Measurements from ENCODE around the gene HOXB2. TPM values are rescaled to one million over a fixed set of nuclear protein-coding genes. Genes with fewer than 3 reads are reported as not detected.

Gene HOXB2
- total and polyA plus RNA-seq, 2 experiments from 2014 or later = not detected

GRCh38 chr17:48505788-48506187 lies 39.1 kb downstream of the HOXB2 start (continued):
- TF ChIP-seq REST (IDR thresholded peaks at IDR 0.05; ENCODE audit: unreplicated experiment) (no peak), STAT1 (IDR thresholded peaks at IDR 0.05; ENCODE audit: unreplicated experiment) (no peak), CTCF (conservative IDR thresholded peaks at IDR 0.05; ENCODE audit: low read depth in 2 of 2) (no peak), ZNF331 (CRISPR knock-in tag; IDR thresholded peaks at IDR 0.05; ENCODE audit: low read depth) (no peak), JUNB (IDR thresholded peaks at IDR 0.05; ENCODE audit: unreplicated experiment) (no peak), CREB1 (CRISPR knock-in tag; IDR thresholded peaks at IDR 0.05; ENCODE audit: low read depth) (no peak), NANOG (IDR thresholded peaks at IDR 0.05; ENCODE audit: borderline replicate concordance) (no peak)

GRCh38 chr17:48504953-48505352 lies 40.0 kb downstream of the HOXB2 start:
- peaks cover 26% of the 10 kb centered on the region for H3K4me1 Mint-ChIP-seq
- DNase-seq (ENCODE audit: low spot score) = no peak
- no peak overlapping the region for H3K27ac ChIP-seq (ENCODE audit: low read depth)
- no peak overlapping the region for H3K27ac Mint-ChIP-seq
- H3K36me3 Mint-ChIP-seq (ENCODE audit: low read depth) = no peaks in the 10 kb centered on the region
- no peak for ATAC-seq
- H3K4me2 ChIP-seq = no peak overlapping the region
- no peaks in the 10 kb centered on the region for H3K36me3 ChIP-seq (ENCODE audit: insufficient read depth)
- H3K9me2 ChIP-seq (ENCODE audit: insufficient read depth) = no peaks in the 10 kb centered on the region
- no peak overlapping the region for H3K4me3 ChIP-seq
- H4K20me1 ChIP-seq (replicated peaks; ENCODE audit: insufficient read depth) = no peaks in the 10 kb centered on the region
- peaks cover 32% of the 10 kb centered on the region for H3K27me3 Mint-ChIP-seq (ENCODE audit: insufficient read depth, low read depth, poor library complexity)
- H3K79me2 ChIP-seq (replicated peaks; ENCODE audit: insufficient read depth) = no peaks in the 10 kb centered on the region
- H3K4me3 Mint-ChIP-seq = no peak overlapping the region
- no peaks in the 10 kb centered on the region for H3F3A ChIP-seq (replicated peaks; ENCODE audit: low read depth)
- H2AFZ ChIP-seq = no peak overlapping the region
- H3K4me1 ChIP-seq (ENCODE audit: insufficient read depth) = peaks cover 20% of the 10 kb centered on the region; the same call in 1 of the 2 replicates
- peaks cover 40% of the 10 kb centered on the region for H3K27me3 ChIP-seq (ENCODE audit: insufficient read depth)
- no peaks in the 10 kb centered on the region for H3K9me3 Mint-ChIP-seq
- TF ChIP-seq CTCF (conservative IDR thresholded peaks at IDR 0.05; ENCODE audit: low read depth in 2 of 2) = no peak
- TF ChIP-seq ETS1 (IDR thresholded peaks at IDR 0.05) = no peak
- no peak for TF ChIP-seq EZH2phosphoT487 (IDR thresholded peaks at IDR 0.05; ENCODE audit: unreplicated experiment)
- no peak for TF ChIP-seq POLR2AphosphoS5 (IDR thresholded peaks at IDR 0.05; ENCODE audit: low read depth)
- TF ChIP-seq ZNF462 (CRISPR knock-in tag; IDR thresholded peaks at IDR 0.05) = no peak
- no peak for TF ChIP-seq NANOG (IDR thresholded peaks at IDR 0.05; ENCODE audit: borderline replicate concordance)

Data from GM23338 (cell line).